Endothelial cell of umbilical vein (primary cell): ENCODE measurements around the gene PPP1R8. TPM values are rescaled to one million over a fixed set of nuclear protein-coding genes. Genes with fewer than 3 reads are reported as not detected.

Experiments used
- BruUV-seq: library from RNA; stranded (reverse); fragments of 400-500 nt; replicated peaks from 2 replicates; lab custom pipeline; 2021; lab: Mats Ljungman, UMichigan
- CTCF ChIA-PET: fragments of 300-600, 350-600 bp; sonication (Branson Sonifier 250); formaldehyde crosslinking; loops from one replicate; lab custom pipeline; 2021; ENCODE audit warnings: antibody characterized with exemption, inconsistent platforms; lab: Charles Lee
- POLR2A ChIA-PET: fragments of 300-600, 350-600 bp; sonication (Branson Sonifier 250); formaldehyde crosslinking; loops from one replicate; lab custom pipeline; 2021; ENCODE audit warnings: antibody characterized with exemption, inconsistent platforms; lab: Charles Lee
- DNase-seq: peaks from one replicate; pipeline ENCODE4 v3.0.0-alpha.2; 2011; ENCODE audit warnings: low read depth, low spot score
- FAIRE-seq: peaks from 2 replicates; lab custom pipeline; 2011; peaks lifted over from hg19 to GRCh38; lab: Jason Lieb, UNC
- H2AFZ ChIP-seq: 2 replicates; pipeline ENCODE4 v1.6.0; 2012; ENCODE audit warnings: low read depth, low read length, control low read depth, inconsistent platforms
- H3K27ac ChIP-seq: 2 replicates; pipeline ENCODE4 v1.5.1; 2011; ENCODE audit warnings: low read depth, mild to moderate bottlenecking, control low read depth, low read length, moderate library complexity; ENCODE audit not compliant: insufficient read depth
- H3K27me3 ChIP-seq, 2 experiments: 2 replicates each; pipeline versions ENCODE4 v1.6.0 to v1.6.1; 2011; ENCODE audit warnings: low read length in 2 of 2, mixed read lengths in 1 of 2; ENCODE audit not compliant: control insufficient read depth in 2 of 2, insufficient read depth in 2 of 2
- H3K36me3 ChIP-seq, 2 experiments: 2 replicates in 1 of 2; 3 replicates in 1 of 2; pipeline ENCODE4 v1.5.1; 2011; ENCODE audit warnings: low read length in 2 of 2, mild to moderate bottlenecking in 1 of 2, moderate library complexity in 1 of 2; ENCODE audit not compliant: control insufficient read depth in 2 of 2, insufficient read depth in 2 of 2; ENCODE audit errors: extremely low read depth in 1 of 2
- H3K4me1 ChIP-seq: 3 replicates; pipeline ENCODE4 v1.5.1; 2011; ENCODE audit warnings: mild to moderate bottlenecking, low read length; ENCODE audit not compliant: control insufficient read depth, insufficient read depth; ENCODE audit errors: extremely low read depth
- H3K4me2 ChIP-seq: 2 replicates; pipeline ENCODE4 v1.6.1; 2011; ENCODE audit warnings: low read length, control low read depth, mixed read lengths; ENCODE audit not compliant: insufficient read depth
- H3K4me3 ChIP-seq, 3 experiments: fragments of 200-600 bp in 1 of 3; sonication (generic), shearing (Covaris generic) in 1 of 3; replicated peaks in 1 of 3; 2 replicates each; pipeline ENCODE4 v1.5.1; 2011 to 2016; ENCODE audit warnings: control low read depth in 3 of 3, low read length in 3 of 3, mild to moderate bottlenecking in 2 of 3, inconsistent platforms in 1 of 3, low read depth in 1 of 3, moderate library complexity in 1 of 3; ENCODE audit not compliant: insufficient read depth in 1 of 3
- H3K79me2 ChIP-seq: 2 replicates; pipeline ENCODE4 v1.6.0; 2012; ENCODE audit warnings: low read length, inconsistent platforms; ENCODE audit not compliant: control insufficient read depth, insufficient read depth
- H3K9ac ChIP-seq: replicated peaks from 2 replicates; pipeline ENCODE3; 2011; ENCODE audit warnings: low read length, control low read depth; ENCODE audit not compliant: insufficient read depth; ENCODE audit errors: extremely low read depth
- H3K9me1 ChIP-seq: replicated peaks from 3 replicates; pipeline ENCODE4 v1.6.0; 2011; ENCODE audit warnings: mild to moderate bottlenecking, low read length; ENCODE audit not compliant: control insufficient read depth, insufficient read depth; ENCODE audit errors: extremely low read depth
- H3K9me3 ChIP-seq: replicated peaks from 2 replicates; pipeline ENCODE4 v1.5.1; 2012; ENCODE audit warnings: low read length, inconsistent platforms; ENCODE audit not compliant: control insufficient read depth, insufficient read depth
- H4K20me1 ChIP-seq: replicated peaks from 2 replicates; pipeline ENCODE3; 2011; ENCODE audit warnings: mild to moderate bottlenecking, low read length; ENCODE audit not compliant: control insufficient read depth, insufficient read depth; ENCODE audit errors: extremely low read depth
- EZH2 ChIP-seq: IDR thresholded peaks from 2 replicates; pipeline ENCODE4 v1.6.1; 2012; ENCODE audit warnings: borderline replicate concordance, low read depth, mild to moderate bottlenecking, moderate library complexity, low read length, inconsistent platforms; ENCODE audit not compliant: severe bottlenecking
- FOS ChIP-seq: IDR thresholded peaks from 2 replicates; pipeline ENCODE4 v1.6.1; 2011; ENCODE audit warnings: mild to moderate bottlenecking, low read length, moderate library complexity, borderline replicate concordance; ENCODE audit not compliant: insufficient read depth
- GATA2 ChIP-seq: IDR thresholded peaks from 2 replicates; pipeline ENCODE4 v1.7.0; 2011; ENCODE audit warnings: low read depth, mild to moderate bottlenecking, moderate library complexity, mixed read lengths, low read length; ENCODE audit not compliant: insufficient read length, insufficient read depth
- JUN ChIP-seq: IDR thresholded peaks from 2 replicates; pipeline ENCODE4 v1.6.1; 2011; ENCODE audit warnings: borderline replicate concordance, low read depth; ENCODE audit not compliant: insufficient read length, insufficient read depth
- MYC ChIP-seq: IDR thresholded peaks from one replicate; pipeline ENCODE4 v1.6.1; 2011; ENCODE audit warnings: mild to moderate bottlenecking, low read depth, low read length
- POLR2A ChIP-seq: IDR thresholded peaks from 2 replicates; pipeline ENCODE4 v1.6.1; 2012; ENCODE audit warnings: low read depth, mild to moderate bottlenecking, control low read depth, low read length
- POLR2AphosphoS5 ChIP-seq: IDR thresholded peaks from 2 replicates; pipeline ENCODE4 v1.6.1; 2012; ENCODE audit warnings: low read depth, mild to moderate bottlenecking, control low read depth, low read length, moderate library complexity; ENCODE audit not compliant: insufficient read depth
- dilution Hi-C: fragments of 300-500 bp; cut with MboI; formaldehyde crosslinking; loops from one replicate; pipeline ENCODE4 v1.15.0; 2019; ENCODE audit warnings: low sequenced_read_pairs; ENCODE audit not compliant: extremely low pct_ligation_motif_present
- intact Hi-C: fragments of 100-400 bp; cut with micrococcal nuclease; formaldehyde crosslinking; loops from one replicate; pipeline ENCODE4 v1.10.0; 2022
- polyA plus RNA-seq, 4 experiments: library from polyadenylated mRNA; depleted of rRNA in 3 of 4; stranded (reverse) in 3 of 4; unstranded in 1 of 4; fragments of >200 nt; gene quantifications; 2 replicates each; pipeline versions ENCODE4 v1.2.1 to v1.2.3, GENCODE V29; 2011 to 2012; ENCODE audit warnings: missing spikeins in 1 of 4
- total RNA-seq: library from RNA; stranded (reverse); gene quantifications from 2 replicates; pipeline ENCODE4 v1.2.3, GENCODE V29; 2021
- TF ChIP-seq, protein P1 (sequence below): IDR thresholded peaks from 2 replicates; pipeline ENCODE4 v1.6.1; 2011; ENCODE audit not compliant: insufficient read depth, insufficient read length
- TF ChIP-seq, protein P2 (sequence below), 2 donors: IDR thresholded peaks; 1 replicate in 1 of 2; 2 replicates in 1 of 2; pipeline ENCODE4 v1.5.1; 2011; ENCODE audit warnings: low read length in 2 of 2, mild to moderate bottlenecking in 2 of 2, moderate library complexity in 2 of 2, control low read depth in 1 of 2, inconsistent platforms in 1 of 2, low read depth in 1 of 2; ENCODE audit not compliant: insufficient read depth in 1 of 2; ENCODE audit errors: extremely low read depth in 1 of 2

The PPP1R8 gene
- total and polyA plus RNA-seq, 2 donors (not counting 3 experiments of a cell fraction or from before 2014, with no cell fraction given) = 39.0 to 48.5 TPM

DNA sequence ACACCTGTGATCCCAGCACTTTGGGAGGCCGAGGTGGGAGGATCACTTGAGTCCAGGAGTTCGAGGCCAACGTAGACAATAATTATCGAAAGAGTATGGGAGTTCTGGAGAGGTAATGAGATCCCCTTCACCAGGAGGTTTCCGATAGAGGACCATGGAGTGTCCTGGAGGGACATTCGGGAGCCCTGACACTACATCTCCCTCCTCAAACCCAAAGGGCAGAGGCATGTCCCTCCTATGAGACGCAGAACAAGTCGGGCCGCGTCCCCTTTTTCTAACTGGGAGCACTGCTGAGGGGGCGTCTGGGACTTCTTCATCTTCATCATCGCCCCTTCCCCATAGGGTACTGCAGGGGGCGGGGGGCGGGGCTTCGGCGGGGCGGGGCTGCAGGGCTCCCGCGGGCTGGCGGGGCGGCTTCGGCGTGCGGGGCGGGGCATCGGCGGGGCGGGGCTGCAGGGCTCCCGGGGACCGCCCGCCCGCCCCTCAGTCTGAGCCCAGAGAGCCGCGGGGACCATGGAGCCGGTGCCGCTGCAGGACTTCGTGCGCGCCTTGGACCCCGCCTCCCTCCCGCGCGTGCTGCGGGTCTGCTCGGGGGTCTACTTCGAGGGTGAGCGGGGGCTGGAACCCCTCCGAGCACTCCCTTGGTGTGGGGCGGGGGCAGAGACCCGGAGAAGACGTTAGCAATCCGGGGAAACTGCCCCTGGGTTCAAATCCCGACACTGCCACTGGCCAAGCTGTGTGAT is 41.6 kb downstream of the PPP1R8 start, which contains the start of gene THEMIS2:
THEMIS2 (plus strand) TSS at position 486 of the 743 bp plus-strand sequence; CDS start at position 514, 28 bp downstream.
- no peak for TF ChIP-seq GATA2
- no peak for TF ChIP-seq JUN
- no peak for TF ChIP-seq MYC
- TF ChIP-seq, protein P1, sequence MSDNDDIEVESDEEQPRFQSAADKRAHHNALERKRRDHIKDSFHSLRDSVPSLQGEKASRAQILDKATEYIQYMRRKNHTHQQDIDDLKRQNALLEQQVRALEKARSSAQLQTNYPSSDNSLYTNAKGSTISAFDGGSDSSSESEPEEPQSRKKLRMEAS = no peak
- TF ChIP-seq POLR2A = peak; percentile 33
- peak; percentile 15 for TF ChIP-seq POLR2AphosphoS5
- TF ChIP-seq FOS = no peak
- no peak for TF ChIP-seq EZH2
- TF ChIP-seq, protein P2, sequence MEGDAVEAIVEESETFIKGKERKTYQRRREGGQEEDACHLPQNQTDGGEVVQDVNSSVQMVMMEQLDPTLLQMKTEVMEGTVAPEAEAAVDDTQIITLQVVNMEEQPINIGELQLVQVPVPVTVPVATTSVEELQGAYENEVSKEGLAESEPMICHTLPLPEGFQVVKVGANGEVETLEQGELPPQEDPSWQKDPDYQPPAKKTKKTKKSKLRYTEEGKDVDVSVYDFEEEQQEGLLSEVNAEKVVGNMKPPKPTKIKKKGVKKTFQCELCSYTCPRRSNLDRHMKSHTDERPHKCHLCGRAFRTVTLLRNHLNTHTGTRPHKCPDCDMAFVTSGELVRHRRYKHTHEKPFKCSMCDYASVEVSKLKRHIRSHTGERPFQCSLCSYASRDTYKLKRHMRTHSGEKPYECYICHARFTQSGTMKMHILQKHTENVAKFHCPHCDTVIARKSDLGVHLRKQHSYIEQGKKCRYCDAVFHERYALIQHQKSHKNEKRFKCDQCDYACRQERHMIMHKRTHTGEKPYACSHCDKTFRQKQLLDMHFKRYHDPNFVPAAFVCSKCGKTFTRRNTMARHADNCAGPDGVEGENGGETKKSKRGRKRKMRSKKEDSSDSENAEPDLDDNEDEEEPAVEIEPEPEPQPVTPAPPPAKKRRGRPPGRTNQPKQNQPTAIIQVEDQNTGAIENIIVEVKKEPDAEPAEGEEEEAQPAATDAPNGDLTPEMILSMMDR (IDR thresholded peaks at IDR 0.05; ENCODE audit: extremely low read depth in 1 of 2, insufficient read depth in 1 of 2, low read depth in 1 of 2, low read length in 2 of 2) = no peak
- Histone ChIP-seq H3K27me3 (no peaks in the 10 kb centered on the region), H3K4me3 (peak within 1 kb of the TSS; percentile 59 to 78 (median 77)), H3K9me3 (no peaks in the 10 kb centered on the region), H3K79me2 (no peaks in the 10 kb centered on the region), H3K27ac (no peak within 1 kb of the TSS), H4K20me1 (no peaks in the 10 kb centered on the region), H3K36me3 (no peaks in the 10 kb centered on the region), H3K9ac (peak within 1 kb of the TSS; percentile 49), H2AFZ (peak within 1 kb of the TSS; percentile 95), H3K9me1 (no peaks in the 10 kb centered on the region), H3K4me2 (peak within 1 kb of the TSS; percentile 70), H3K4me1 (peaks cover 9% of the 10 kb centered on the region)
- intact Hi-C loops = loop anchor here (5.0 kb wide), 1 partner anchor 605 kb away; no protein-coding TSS in a partner anchor
- POLR2A ChIA-PET = no interaction called here
- BruUV-seq = no TSS peak
- CTCF ChIA-PET = interaction anchor here (1.0 kb wide), 2 partner anchors 14 to 18 kb away, joined by 3 to 8 read pairs; no protein-coding TSS in a partner anchor
- peak; percentile 4 for FAIRE-seq
- dilution Hi-C loops = no loop called here
- DNase-seq = peak; percentile 52
